ENCODE data around the gene AKAP6.

AKAP6 gene

DNA sequence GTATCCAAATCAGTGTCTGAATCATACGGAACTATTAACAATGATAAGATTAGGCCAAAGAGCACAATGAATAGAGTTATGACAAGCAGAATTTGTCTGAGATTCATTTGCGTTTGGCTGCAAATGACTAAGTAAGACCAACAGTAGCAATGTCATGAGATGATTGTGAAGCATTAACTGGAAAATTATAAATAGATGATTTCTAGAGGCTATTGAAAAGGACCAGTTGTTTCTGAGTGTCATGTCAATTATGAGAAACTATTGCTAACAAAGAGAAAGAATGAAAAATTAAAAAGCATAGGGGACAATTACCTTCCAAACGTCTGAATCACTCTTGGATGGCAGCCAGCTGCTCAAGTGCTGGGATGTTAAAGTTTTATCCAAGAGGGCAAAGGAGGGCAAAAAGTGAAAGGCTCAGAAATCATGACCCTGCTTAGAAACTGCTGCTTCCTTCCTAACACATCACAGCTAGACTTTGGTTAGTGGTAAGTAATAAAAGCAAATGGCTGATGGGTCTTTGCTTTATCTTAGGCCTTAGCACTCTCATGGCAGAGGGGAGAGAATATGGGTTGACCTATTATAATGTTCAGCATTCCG, 89.0 kb downstream of the AKAP6 start:
- DNase-seq (ENCODE audit: low spot score): peak; percentile 45
- no peak overlapping the region for H3K27ac ChIP-seq
- ChIA-PET CTCF (no interaction called here), POLR2A (ENCODE audit: low non-redundant PET) (no interaction called here)
- TF ChIP-seq, protein P1, sequence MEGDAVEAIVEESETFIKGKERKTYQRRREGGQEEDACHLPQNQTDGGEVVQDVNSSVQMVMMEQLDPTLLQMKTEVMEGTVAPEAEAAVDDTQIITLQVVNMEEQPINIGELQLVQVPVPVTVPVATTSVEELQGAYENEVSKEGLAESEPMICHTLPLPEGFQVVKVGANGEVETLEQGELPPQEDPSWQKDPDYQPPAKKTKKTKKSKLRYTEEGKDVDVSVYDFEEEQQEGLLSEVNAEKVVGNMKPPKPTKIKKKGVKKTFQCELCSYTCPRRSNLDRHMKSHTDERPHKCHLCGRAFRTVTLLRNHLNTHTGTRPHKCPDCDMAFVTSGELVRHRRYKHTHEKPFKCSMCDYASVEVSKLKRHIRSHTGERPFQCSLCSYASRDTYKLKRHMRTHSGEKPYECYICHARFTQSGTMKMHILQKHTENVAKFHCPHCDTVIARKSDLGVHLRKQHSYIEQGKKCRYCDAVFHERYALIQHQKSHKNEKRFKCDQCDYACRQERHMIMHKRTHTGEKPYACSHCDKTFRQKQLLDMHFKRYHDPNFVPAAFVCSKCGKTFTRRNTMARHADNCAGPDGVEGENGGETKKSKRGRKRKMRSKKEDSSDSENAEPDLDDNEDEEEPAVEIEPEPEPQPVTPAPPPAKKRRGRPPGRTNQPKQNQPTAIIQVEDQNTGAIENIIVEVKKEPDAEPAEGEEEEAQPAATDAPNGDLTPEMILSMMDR (conservative IDR thresholded peaks at IDR 0.05; ENCODE audit: low read depth): no peak

DNA sequence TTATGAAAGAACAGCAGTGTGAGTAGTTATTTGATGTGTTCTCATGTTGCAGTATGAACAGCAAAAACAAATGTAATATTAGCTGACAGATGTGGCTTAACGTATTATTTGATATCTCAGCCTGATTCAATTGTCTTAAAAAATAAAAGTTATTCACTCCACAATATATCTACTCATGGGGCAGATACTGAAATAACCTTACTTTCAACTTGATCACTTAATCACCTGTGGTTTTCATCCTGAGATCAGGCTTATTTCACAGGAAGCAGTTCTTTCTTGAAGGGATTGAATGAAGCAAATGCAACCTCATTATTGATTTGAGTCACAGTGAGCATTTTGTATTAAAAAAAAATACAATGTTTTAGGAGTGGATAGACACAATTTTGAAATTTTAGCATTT, 90.3 kb downstream of the AKAP6 start:
- POLR2A ChIA-PET (ENCODE audit: low non-redundant PET): no interaction called here
- TF ChIP-seq, protein P1 (conservative IDR thresholded peaks at IDR 0.05; ENCODE audit: low read depth): no peak

DNA sequence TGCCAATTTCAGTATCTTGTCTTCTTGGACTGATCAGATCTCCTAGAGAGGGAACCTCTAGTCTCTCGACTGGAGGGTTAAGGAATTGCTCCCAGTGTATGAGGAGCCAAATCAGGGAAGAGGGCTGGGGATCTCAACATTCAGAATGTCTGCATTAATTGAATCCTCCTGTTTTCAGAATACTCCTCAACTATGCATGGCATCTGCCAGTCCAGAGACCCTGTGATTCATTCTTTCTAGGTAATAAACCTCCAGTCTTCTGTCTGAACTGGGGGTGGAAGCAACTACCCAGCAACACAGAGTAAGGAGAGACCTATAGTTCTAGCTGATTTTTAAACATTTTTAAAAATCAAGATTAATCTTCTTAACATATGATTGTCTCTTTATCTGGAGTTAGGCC, 92.7 kb downstream of the AKAP6 start:
- TF ChIP-seq, protein P1 (conservative IDR thresholded peaks at IDR 0.05; ENCODE audit: low read depth): no peak
- ChIA-PET POLR2A (ENCODE audit: low non-redundant PET) (no interaction called here), CTCF (interaction anchor here (0.6 kb wide), 2 partner anchors 487 to 1388 kb away, joined by 3 read pairs; no protein-coding TSS in a partner anchor)
- no peak overlapping the region for H3K27ac ChIP-seq
- no peak for DNase-seq (ENCODE audit: low spot score)

More for the DNA sequence above, 90.3 kb downstream of the AKAP6 start:
- DNase-seq (ENCODE audit: low spot score): no peak
- no peak overlapping the region for H3K27ac ChIP-seq
- CTCF ChIA-PET: no interaction called here

DNA sequence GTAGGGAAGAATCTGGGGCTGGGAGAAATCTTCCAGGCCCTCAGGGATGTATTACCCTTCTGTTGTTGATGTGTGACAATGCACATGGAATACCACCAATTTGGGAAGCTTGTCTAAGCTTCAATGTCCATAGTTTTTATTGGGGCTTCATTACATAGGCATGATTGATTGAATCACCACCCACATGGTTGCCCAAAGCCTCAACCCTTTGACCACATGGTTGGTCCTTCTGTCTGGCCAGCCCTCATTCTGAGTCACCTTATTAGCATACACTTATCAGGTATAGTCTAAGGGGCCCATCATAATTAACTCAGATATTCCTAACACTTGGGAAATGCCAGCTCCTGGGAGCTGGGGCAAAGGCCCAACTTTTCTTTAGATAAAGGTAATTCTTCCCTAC, 93.3 kb downstream of the AKAP6 start:
- no peak for DNase-seq (ENCODE audit: low spot score)
- CTCF ChIA-PET: no interaction called here

DNA sequence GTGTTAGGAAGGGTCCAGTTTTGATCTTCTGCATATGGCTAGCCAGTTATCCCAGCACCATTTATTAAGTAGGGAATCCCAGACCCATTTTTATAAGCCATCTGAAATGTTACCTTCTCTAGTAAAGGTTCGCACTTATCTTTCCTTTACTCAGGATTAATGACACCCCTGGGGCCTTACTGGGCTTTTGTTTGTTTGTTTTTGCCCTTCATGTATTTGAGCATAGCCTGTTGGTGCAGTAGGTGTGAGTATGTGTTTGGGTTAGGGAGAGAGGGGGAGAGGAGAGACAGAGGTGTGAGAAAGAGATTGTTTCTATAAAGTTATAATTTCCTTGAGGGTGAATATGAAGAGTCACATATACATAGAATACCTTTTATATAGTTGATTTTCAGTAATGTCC, 96.9 kb downstream of the AKAP6 start:
- ChIA-PET POLR2A (ENCODE audit: low non-redundant PET) (no interaction called here), CTCF (no interaction called here)
- TF ChIP-seq, protein P1 (conservative IDR thresholded peaks at IDR 0.05; ENCODE audit: low read depth): no peak
- H3K27ac ChIP-seq: no peak overlapping the region
- no peak for DNase-seq (ENCODE audit: low spot score)

More for the DNA sequence above, 93.3 kb downstream of the AKAP6 start:
- TF ChIP-seq, protein P1 (conservative IDR thresholded peaks at IDR 0.05; ENCODE audit: low read depth): no peak
- no peak overlapping the region for H3K27ac ChIP-seq
- POLR2A ChIA-PET (ENCODE audit: low non-redundant PET): no interaction called here

DNA sequence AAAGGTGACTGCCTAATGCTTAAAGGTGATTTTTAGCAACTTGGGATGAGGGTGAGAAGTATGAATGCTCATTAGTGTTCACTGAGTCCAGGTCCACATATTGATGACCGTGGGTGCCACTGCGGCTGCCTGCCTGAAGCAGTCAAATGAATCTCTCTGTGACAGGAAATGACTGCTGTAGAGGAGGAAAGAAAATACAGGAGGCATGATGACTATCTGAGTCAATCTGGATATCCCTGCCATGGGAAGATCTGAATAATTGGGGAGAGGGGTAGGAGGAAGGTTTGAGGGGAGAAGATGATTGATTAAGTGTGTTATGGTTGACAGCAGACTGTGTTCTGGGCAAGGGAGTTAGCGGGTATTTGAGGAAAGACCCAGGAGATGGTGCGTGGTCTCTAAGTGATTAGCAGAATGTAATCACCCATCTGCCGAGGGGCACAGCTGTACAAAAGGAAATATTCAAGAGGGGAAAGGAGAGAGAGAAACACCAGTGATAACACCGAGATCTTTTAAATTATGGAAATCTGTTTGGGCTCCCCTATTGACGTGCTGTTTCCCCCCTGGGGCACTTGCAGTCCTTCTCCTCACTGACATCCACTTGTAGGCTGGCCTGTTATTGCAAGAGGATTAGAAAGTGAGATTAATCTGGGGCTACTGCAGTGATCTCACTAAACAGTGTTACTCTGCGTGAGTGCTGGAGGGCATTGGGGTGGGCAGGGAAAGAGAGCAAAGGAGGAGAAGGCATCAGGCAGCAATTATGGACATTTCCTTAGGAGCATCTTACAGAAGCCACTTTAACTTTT, 97.7 kb downstream of the AKAP6 start:
- H3K27ac ChIP-seq: no peak overlapping the region
- ChIA-PET CTCF (interaction anchor here (0.6 kb wide), 1 partner anchor 1879 kb away, joined by 3 read pairs; no protein-coding TSS in a partner anchor), POLR2A (ENCODE audit: low non-redundant PET) (no interaction called here)
- TF ChIP-seq, protein P1 (conservative IDR thresholded peaks at IDR 0.05; ENCODE audit: low read depth): no peak
- no peak for DNase-seq (ENCODE audit: low spot score)
